ENCODE measurements around the gene LRP1B. TPM values are rescaled to one million over a fixed set of nuclear protein-coding genes. Genes with fewer than 3 reads are reported as not detected.

The LRP1B gene
- polyA plus RNA-seq, 6 donors from 2014 or later, result not detected

- Mint-ChIP-seq H3K27ac (no peak overlapping the region), H3K9me3 (peaks cover 0 to 10% (median 6%) of the 10 kb centered on the region in 7 donors), H3K27me3 (no peaks in the 10 kb centered on the region), H3K4me3 (no peak overlapping the region), H3K36me3 (no peaks in the 10 kb centered on the region), H3K4me1 (no peaks in the 10 kb centered on the region)
- no peak for ATAC-seq (ENCODE audit: low read depth in 2 of 2)
- no peak for DNase-seq
These were observed 470.6 kb downstream of the LRP1B start for GRCh38 chr2:141660232-141660631.

DNA sequence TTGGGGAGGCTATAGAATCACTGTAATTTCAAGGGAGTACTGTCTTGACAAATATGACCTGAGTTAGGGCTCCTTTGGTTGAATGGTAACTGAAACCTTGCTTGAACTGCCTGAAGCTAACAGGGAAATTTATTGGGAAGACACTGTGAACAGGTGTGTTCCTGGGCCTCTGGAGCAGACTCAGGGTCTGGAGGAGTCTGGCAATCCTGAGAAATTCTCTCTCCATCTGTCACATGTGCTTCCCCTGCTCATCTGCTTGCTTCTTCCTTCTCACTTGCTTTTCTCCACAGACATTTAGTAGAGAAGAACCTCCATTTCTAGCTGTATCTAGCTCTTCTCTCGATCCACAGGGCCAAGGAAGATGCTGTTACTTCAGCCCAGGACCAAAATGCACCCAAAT, 476.5 kb downstream of the LRP1B start:
- DNase-seq (no peak), ATAC-seq (ENCODE audit: low read depth in 2 of 2) (no peak)
- no peak overlapping the region for H3K4me3 Mint-ChIP-seq
- no peaks in the 10 kb centered on the region for H3K36me3 Mint-ChIP-seq
- H3K27ac Mint-ChIP-seq, result no peak overlapping the region
- H3K9me3 Mint-ChIP-seq, result peaks cover 0 to 4% (median 0%) of the 10 kb centered on the region in 7 donors
- no peaks in the 10 kb centered on the region for H3K27me3 Mint-ChIP-seq
- H3K4me1 Mint-ChIP-seq, result no peaks in the 10 kb centered on the region

DNA sequence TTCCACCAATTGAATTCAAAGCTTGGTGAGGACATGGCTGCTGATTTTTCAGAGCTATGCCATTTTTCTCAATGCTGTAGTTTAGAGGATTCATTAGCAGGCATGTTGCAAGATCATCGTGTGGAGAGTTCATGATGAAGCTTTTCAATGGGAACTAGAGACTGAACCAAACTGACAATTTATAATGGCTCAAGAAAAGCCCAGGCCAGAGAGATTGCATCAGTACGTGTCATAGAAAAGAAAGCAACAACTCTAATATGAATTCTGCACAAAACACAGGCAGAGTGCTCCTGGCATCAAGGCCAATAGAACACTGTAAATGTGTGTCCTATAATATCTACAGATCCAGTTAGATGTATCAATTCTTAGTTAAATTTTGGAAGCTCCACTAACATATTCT, 477.6 kb downstream of the LRP1B start:
- H3K27ac Mint-ChIP-seq, result no peak overlapping the region
- H3K27me3 Mint-ChIP-seq, result no peaks in the 10 kb centered on the region
- H3K9me3 Mint-ChIP-seq, result peaks cover 0 to 4% (median 0%) of the 10 kb centered on the region in 7 donors
- no peaks in the 10 kb centered on the region for H3K4me1 Mint-ChIP-seq
- H3K36me3 Mint-ChIP-seq, result no peaks in the 10 kb centered on the region
- ATAC-seq (ENCODE audit: low read depth in 2 of 2), result no peak
- H3K4me3 Mint-ChIP-seq, result no peak overlapping the region
- no peak for DNase-seq

DNA sequence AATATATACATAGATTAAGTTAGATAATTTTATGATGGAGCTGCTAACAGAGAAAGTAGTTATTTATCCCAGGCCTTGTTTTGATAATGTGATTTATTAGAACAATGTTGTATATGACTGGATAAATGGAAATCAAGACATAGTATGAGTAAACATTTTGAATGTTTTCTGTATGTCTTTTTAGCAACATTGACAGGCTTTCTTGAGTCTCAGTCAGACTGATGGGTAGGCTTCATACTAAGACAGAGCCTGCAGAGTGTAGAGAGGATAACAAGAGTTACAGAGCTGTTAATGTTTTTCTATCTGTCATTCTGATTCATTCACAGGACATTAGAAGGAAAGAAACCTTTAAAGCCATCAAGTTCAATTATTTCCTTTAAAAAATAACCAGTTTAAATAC, 478.5 kb downstream of the LRP1B start:
- no peak for DNase-seq

DNA sequence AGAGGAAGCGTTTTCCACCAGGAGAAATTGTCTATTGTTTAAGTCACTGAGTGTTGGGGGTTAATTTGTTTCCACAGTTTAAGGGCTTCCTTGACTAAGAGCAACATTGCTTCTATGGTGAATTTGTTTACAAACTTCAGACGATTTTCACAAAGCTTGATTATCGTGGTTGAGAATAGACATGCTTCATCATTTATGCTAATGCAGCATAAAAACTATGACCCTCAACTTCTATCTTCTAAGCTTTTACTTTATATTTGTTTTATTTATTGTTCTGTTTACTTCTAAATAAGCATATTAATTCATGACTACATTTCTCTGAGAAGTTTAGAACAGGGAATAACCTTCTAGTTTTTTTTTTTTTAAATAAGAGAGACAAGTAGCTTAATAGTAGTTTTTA, 483.5 kb downstream of the LRP1B start:
- DNase-seq (no peak), ATAC-seq (ENCODE audit: low read depth in 2 of 2) (no peak)
- no peaks in the 10 kb centered on the region for H3K4me1 Mint-ChIP-seq
- H3K9me3 Mint-ChIP-seq, result peaks cover 0 to 4% (median 2%) of the 10 kb centered on the region in 7 donors
- H3K27ac Mint-ChIP-seq, result no peak overlapping the region
- H3K27me3 Mint-ChIP-seq, result no peaks in the 10 kb centered on the region
- no peak overlapping the region for H3K4me3 Mint-ChIP-seq
- no peaks in the 10 kb centered on the region for H3K36me3 Mint-ChIP-seq

More for the DNA sequence above, 478.5 kb downstream of the LRP1B start:
- no peaks in the 10 kb centered on the region for H3K4me1 Mint-ChIP-seq
- no peaks in the 10 kb centered on the region for H3K36me3 Mint-ChIP-seq
- no peak overlapping the region for H3K4me3 Mint-ChIP-seq
- no peak for ATAC-seq (ENCODE audit: low read depth in 2 of 2)
- no peak overlapping the region for H3K27ac Mint-ChIP-seq
- peaks cover 0 to 4% (median 0%) of the 10 kb centered on the region in 7 donors for H3K9me3 Mint-ChIP-seq
- no peaks in the 10 kb centered on the region for H3K27me3 Mint-ChIP-seq

- no peaks in the 10 kb centered on the region for H3K27me3 Mint-ChIP-seq
- ATAC-seq (ENCODE audit: low read depth in 2 of 2) (no peak), DNase-seq (no peak)
- peaks cover 0 to 2% (median 0%) of the 10 kb centered on the region in 7 donors for H3K9me3 Mint-ChIP-seq
- no peaks in the 10 kb centered on the region for H3K36me3 Mint-ChIP-seq
- H3K27ac Mint-ChIP-seq, result no peak overlapping the region
- H3K4me1 Mint-ChIP-seq, result no peaks in the 10 kb centered on the region
- H3K4me3 Mint-ChIP-seq, result no peak overlapping the region
These were observed 489.4 kb downstream of the LRP1B start for GRCh38 chr2:141641462-141641861.

DNA sequence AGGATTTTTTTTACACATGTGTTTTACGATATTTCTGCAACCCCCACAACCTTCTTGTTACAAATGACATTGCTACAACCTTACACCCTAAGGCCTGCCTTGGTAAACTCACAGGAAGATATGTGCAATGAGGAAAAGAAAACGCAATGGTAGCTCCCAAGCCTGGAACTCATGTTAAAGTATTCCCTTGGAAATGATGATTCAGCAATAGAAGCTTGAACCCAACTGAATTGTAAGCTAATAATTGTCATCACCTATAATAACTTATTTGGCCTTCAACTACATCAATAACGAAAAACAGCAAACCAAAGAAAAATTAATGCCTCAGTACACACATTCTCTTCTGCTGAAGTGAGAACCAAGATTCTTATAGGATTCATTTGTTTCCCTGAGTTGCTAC, 491.0 kb downstream of the LRP1B start:
- Mint-ChIP-seq H3K4me1 (no peaks in the 10 kb centered on the region), H3K27ac (no peak overlapping the region), H3K4me3 (no peak overlapping the region), H3K36me3 (no peaks in the 10 kb centered on the region), H3K9me3 (peaks cover 0 to 2% (median 0%) of the 10 kb centered on the region in 7 donors), H3K27me3 (no peaks in the 10 kb centered on the region)
- no peak for ATAC-seq (ENCODE audit: low read depth in 2 of 2)
- DNase-seq, result no peak

DNA sequence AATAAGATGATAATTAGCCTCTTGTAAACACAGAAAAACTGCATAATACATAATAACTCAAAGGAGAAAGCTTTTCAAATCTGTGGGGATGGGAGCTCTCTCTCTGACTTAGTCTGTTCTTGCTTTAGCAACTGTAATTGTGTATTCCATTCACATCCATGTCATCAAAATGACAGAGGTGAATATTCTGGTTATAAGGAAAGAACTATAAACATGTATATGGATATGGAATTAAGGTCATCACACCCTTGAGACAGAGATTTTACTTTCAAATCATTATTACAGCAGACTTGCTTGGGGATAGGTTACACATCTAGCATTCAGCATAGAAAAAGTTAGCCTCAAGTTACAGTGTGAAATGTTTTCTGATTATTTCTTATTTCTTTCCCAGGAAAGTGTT, 497.7 kb downstream of the LRP1B start:
- no peaks in the 10 kb centered on the region for H3K36me3 Mint-ChIP-seq
- no peak overlapping the region for H3K4me3 Mint-ChIP-seq
- H3K4me1 Mint-ChIP-seq, result no peaks in the 10 kb centered on the region
- ATAC-seq (ENCODE audit: low read depth in 2 of 2) (no peak), DNase-seq (no peak)
- H3K9me3 Mint-ChIP-seq, result no peaks in the 10 kb centered on the region
- no peaks in the 10 kb centered on the region for H3K27me3 Mint-ChIP-seq
- H3K27ac Mint-ChIP-seq, result no peak overlapping the region

DNA sequence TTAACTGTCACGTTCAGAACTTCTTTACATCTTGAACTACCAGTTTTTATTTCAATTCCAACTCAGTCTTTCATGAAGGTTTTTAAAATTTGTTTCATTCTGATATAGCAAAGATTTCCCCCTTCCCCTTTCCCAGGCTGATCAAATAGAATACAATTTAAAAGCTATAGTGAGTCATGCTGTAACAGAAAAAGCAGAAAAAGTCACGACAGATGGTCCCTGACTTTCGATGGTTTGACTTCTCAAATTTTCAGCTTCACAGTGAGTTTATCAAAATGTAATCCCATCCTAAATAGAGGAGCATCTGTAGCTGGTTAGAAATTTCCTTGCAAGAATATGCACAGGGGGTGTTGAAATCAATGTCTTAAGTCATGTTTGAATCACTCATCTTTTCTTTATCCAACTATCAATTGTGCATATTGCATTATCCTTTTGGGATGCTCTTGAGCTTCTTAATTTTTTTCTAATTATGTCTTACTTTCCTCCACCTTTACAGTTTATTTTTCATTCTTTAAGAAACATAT, 500.3 kb downstream of the LRP1B start:
- H3K9me3 Mint-ChIP-seq, result peaks cover 0 to 3% (median 0%) of the 10 kb centered on the region in 7 donors
- H3K27ac Mint-ChIP-seq, result no peak overlapping the region
- ATAC-seq (ENCODE audit: low read depth in 2 of 2), result no peak
- H3K36me3 Mint-ChIP-seq, result no peaks in the 10 kb centered on the region
- DNase-seq, result no peak
- H3K27me3 Mint-ChIP-seq, result no peaks in the 10 kb centered on the region
- H3K4me1 Mint-ChIP-seq, result no peaks in the 10 kb centered on the region
- no peak overlapping the region for H3K4me3 Mint-ChIP-seq

- H3K27ac Mint-ChIP-seq, result no peak overlapping the region
- H3K4me1 Mint-ChIP-seq, result no peaks in the 10 kb centered on the region
- no peak overlapping the region for H3K4me3 Mint-ChIP-seq
- ATAC-seq (ENCODE audit: low read depth in 2 of 2) (no peak), DNase-seq (no peak)
- H3K36me3 Mint-ChIP-seq, result no peaks in the 10 kb centered on the region
- H3K9me3 Mint-ChIP-seq, result no peaks in the 10 kb centered on the region
- no peaks in the 10 kb centered on the region for H3K27me3 Mint-ChIP-seq
These were observed 510.4 kb downstream of the LRP1B start for GRCh38 chr2:141620372-141620771.

DNA sequence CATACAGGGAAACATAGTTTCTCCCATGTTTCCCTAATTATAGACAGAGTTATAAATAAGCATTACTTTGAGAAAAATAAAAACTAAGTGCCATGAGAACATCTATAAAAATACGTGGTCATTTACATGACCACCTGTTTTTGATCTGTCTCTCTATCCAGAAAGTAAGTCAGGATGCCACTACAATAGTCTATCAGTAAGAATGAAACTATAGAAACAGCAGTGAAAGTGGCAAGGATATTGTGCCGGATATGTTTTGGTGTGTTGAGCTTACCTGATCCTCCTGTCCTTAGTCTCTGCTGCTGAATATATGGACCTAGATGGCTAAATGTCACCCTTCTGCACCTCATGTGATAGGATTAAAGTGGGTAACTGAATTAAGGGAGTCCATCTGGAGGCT, 512.4 kb downstream of the LRP1B start:
- H3K27ac Mint-ChIP-seq, result no peak overlapping the region
- no peak overlapping the region for H3K4me3 Mint-ChIP-seq
- ATAC-seq (ENCODE audit: low read depth in 2 of 2) (no peak), DNase-seq (no peak)
- H3K27me3 Mint-ChIP-seq, result no peaks in the 10 kb centered on the region
- H3K36me3 Mint-ChIP-seq, result no peaks in the 10 kb centered on the region
- H3K9me3 Mint-ChIP-seq, result no peaks in the 10 kb centered on the region
- no peaks in the 10 kb centered on the region for H3K4me1 Mint-ChIP-seq

DNA sequence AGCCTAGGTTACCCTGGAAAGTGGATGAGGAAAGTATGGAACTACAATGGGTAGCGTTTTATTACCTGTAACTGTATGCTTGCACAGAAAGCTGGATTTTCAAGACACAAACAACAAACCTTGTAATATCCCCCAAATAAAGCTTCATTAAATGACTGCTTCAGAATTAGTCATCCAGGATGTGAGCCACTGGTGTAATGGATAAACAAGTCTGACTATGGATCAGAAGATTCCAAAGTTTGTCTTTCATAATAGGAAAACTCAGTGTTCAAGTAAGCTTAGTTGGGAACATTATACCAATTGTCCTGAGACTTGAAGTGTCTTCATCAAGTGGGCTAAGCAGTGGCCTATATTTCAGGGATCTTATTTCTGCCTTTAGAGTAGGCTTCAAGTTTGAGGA, 518.8 kb downstream of the LRP1B start:
- ATAC-seq (ENCODE audit: low read depth in 2 of 2) (no peak), DNase-seq (no peak)
- H3K27ac Mint-ChIP-seq, result no peak overlapping the region
- H3K9me3 Mint-ChIP-seq, result no peaks in the 10 kb centered on the region
- H3K4me1 Mint-ChIP-seq, result peaks cover 0 to 5% (median 0%) of the 10 kb centered on the region in 3 donors
- no peak overlapping the region for H3K4me3 Mint-ChIP-seq
- no peaks in the 10 kb centered on the region for H3K36me3 Mint-ChIP-seq
- no peaks in the 10 kb centered on the region for H3K27me3 Mint-ChIP-seq

GRCh38 chr2:141611176-141611571, 519.6 kb downstream of the LRP1B start:
- peaks cover 0 to 5% (median 0%) of the 10 kb centered on the region in 3 donors for H3K4me1 Mint-ChIP-seq
- H3K27me3 Mint-ChIP-seq, result no peaks in the 10 kb centered on the region
- no peak overlapping the region for H3K4me3 Mint-ChIP-seq
- ATAC-seq (ENCODE audit: low read depth in 2 of 2), result no peak
- H3K36me3 Mint-ChIP-seq, result no peaks in the 10 kb centered on the region
- H3K9me3 Mint-ChIP-seq, result no peaks in the 10 kb centered on the region
- DNase-seq, result no peak
- H3K27ac Mint-ChIP-seq, result no peak overlapping the region

DNA sequence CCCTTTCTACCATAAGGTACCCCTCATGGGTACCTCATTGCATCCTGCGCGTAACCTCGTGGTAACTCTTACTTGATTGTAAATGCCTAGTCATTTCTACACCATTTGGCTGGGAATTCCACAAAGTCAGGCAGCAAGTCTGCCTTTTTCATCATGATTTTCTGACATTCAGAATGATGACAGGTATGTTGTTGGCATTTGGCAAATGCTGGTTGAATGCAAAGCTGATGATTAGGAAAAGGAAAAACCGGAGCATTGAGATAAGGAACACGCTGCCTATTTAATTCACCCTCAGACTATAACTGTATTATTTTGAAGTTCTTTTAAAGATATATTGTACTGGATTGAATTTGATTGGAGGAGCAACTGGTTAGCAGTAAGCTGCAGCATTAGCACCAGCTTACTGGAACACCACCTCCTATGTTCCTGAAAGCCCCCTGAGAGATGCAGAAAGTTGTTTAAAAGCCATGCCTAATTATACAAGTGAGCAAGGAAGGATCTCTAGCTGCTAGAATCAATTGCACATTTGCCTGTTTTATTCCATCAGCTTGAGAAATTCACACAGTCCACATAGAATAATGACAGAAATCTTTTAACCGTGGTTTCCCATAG, 520.1 kb downstream of the LRP1B start:
- Mint-ChIP-seq H3K4me3 (no peak overlapping the region), H3K36me3 (no peaks in the 10 kb centered on the region)

GRCh38 chr2:141605163-141605562, 525.7 kb downstream of the LRP1B start:
- Mint-ChIP-seq H3K36me3 (no peaks in the 10 kb centered on the region), H3K4me3 (no peak overlapping the region), H3K9me3 (no peaks in the 10 kb centered on the region), H3K4me1 (no peaks in the 10 kb centered on the region), H3K27me3 (no peaks in the 10 kb centered on the region), H3K27ac (no peak overlapping the region)
- ATAC-seq (ENCODE audit: low read depth in 2 of 2) (no peak), DNase-seq (no peak)

More for the DNA sequence above, 520.1 kb downstream of the LRP1B start:
- DNase-seq (no peak), ATAC-seq (ENCODE audit: low read depth in 2 of 2) (no peak)
- no peaks in the 10 kb centered on the region for H3K9me3 Mint-ChIP-seq
- H3K27ac Mint-ChIP-seq, result no peak overlapping the region
- H3K4me1 Mint-ChIP-seq, result peaks cover 0 to 5% (median 0%) of the 10 kb centered on the region in 3 donors
- H3K27me3 Mint-ChIP-seq, result no peaks in the 10 kb centered on the region
